ENCODE measurements around the gene CYLD. TPM values are rescaled to one million over a fixed set of nuclear protein-coding genes. Genes with fewer than 3 reads are reported as not detected.

Gene CYLD
- total and polyA plus RNA-seq, 10 of the 15 experiments (the other 5 are each of a cell fraction or from before 2014, with no cell fraction given), result 19.2 to 106 (median 46.1) TPM

GRCh38 chr16:50806099-50807062, 64.5 kb downstream of the CYLD start (continued):
- no peak for TF ChIP-seq E2F8 (IDR thresholded peaks at IDR 0.05; ENCODE audit: low read depth, partially characterized antibody)
- peak; percentile 56 for TF ChIP-seq EED (IDR thresholded peaks at IDR 0.05; ENCODE audit: low read depth)
- peak; percentile 55 for TF ChIP-seq SMC3 (IDR thresholded peaks at IDR 0.05; ENCODE audit: borderline replicate concordance, low read length)
- no peak for TF ChIP-seq MXI1 (IDR thresholded peaks at IDR 0.05; ENCODE audit: low read depth, low read length)
- no peak for TF ChIP-seq SIX5 (IDR thresholded peaks at IDR 0.05; ENCODE audit: low read depth, low read length, severe bottlenecking)
- peak; percentile 56 to 59; a peak in 2 of 4 replicates for TF ChIP-seq IKZF2 (IDR thresholded peaks at IDR 0.05)
- TF ChIP-seq NR2C1 (IDR thresholded peaks at IDR 0.05), result no peak
- no peak for TF ChIP-seq CEBPB (IDR thresholded peaks at IDR 0.05; ENCODE audit: borderline replicate concordance in 1 of 2, low read depth in 2 of 2, low read length in 2 of 2)
- TF ChIP-seq LARP7 (IDR thresholded peaks at IDR 0.05), result 0 out of 2 replicates have a peak, but pooled peaks have one; percentile 42
- TF ChIP-seq CHD4 (IDR thresholded peaks at IDR 0.05), result no peak
- TF ChIP-seq ZBTB4 (CRISPR knock-in tag; IDR thresholded peaks at IDR 0.05), result no peak
- TF ChIP-seq ATF2 (IDR thresholded peaks at IDR 0.05; ENCODE audit: low read length), result no peak
- peak; percentile 71 for TF ChIP-seq SKIL (IDR thresholded peaks at IDR 0.05; ENCODE audit: low read depth, poor library complexity, severe bottlenecking)
- no peak for TF ChIP-seq MYB (IDR thresholded peaks at IDR 0.05; ENCODE audit: borderline replicate concordance, low read depth, low read length)
- TF ChIP-seq WRNIP1 (IDR thresholded peaks at IDR 0.05; ENCODE audit: borderline replicate concordance, low read depth, low read length), result no peak
- no peak for TF ChIP-seq POLR2A (IDR thresholded peaks at IDR 0.05; ENCODE audit: low read depth, low read length)
